ENCODE data around the gene TCF12.
"Not testable (repeated sequence)": the region's sequence is repeated elsewhere in the genome, so short reads cannot be mapped to it uniquely, and the experiment has no call there.

Gene TCF12

DNA sequence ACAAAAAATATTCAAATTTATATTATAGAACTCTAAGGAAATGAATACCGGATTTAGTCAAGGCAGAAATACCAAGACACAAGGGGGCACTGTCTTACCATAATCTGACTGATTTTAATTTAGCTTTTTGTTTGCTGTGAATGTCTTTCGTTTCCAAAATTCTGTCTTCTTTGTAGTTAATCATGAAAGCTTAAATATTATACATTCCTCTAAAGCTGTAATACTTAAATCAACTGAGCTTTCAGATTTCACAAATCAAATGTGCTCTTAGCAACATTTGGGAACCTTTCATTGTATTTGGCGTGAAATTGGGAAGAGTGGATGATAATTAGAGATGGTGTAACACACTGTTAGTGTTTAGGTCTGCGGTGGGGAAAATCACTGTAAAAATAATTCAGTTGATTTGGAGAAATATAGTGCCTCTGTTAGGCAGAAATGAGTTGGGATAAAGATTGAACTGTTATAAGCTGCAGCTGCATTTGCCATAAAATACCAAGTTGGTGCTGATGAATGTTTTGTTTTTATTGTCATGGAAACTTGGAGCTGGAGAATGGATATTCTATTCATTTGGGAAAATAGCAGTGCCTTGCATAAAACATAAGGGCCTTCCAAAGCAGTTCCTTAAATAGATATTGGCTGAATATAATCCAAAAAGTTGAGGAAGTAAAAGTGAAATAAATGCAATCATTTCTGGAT, 228.2 kb downstream of the TCF12 start:
- peak; percentile 95 for FAIRE-seq

DNA sequence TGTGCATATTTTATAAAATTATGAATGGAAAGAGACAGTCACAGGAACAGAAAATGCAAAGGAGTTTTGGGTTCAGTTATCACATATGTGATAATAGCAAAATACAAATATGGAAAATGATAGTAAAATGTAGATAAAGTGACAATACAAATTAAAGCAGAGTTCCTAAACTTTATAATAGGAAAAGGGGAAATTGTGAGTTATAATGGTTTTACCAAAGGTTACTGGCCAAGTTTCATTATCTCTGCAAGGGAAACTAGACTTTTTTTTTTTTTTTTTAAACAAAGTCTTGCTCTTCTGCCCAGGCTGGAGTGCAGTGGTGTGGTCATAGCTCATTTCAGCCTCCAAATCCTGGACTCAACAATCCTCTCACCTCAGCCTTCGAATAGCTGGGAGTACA, 229.2 kb downstream of the TCF12 start:
- FAIRE-seq = no peak

DNA sequence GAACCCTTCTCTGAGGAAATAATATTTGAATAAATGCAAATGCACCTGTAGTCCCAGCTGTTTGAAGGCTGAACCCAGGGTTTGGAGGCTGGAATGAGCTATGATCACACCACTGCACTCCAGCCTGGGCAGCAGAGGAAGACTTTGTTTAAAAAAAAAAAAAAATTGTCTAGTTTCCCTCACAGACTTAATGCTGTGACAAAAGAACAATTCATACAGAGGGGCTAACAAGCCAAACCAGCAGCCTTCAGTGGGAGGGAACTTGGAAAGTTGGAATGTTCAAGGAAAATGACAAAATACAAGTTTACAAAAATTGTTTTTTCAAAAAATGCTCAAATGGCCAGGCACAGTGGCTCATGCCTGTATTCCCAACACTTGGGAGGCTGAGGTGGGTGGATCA, 229.8 kb downstream of the TCF12 start:
- FAIRE-seq = no peak

DNA sequence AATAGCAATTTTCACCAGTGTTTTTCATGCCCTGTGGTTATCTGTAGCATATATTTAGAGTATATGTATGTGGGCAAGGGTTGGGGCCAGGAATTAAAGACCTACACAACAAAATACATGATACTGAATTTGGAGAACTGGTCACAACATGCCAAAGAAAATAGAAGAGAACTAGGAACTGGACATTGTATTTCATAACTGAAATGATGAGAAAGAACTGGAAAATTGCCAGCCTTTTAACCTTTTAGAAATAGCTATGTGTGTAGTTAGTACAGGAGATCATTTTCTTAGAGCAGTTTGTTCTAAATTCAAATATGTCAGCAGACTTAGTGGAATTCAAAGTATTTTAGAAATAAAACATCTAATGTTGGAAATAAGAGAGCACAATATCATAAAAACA, 230.8 kb downstream of the TCF12 start:
- FAIRE-seq = peak; percentile 66

DNA sequence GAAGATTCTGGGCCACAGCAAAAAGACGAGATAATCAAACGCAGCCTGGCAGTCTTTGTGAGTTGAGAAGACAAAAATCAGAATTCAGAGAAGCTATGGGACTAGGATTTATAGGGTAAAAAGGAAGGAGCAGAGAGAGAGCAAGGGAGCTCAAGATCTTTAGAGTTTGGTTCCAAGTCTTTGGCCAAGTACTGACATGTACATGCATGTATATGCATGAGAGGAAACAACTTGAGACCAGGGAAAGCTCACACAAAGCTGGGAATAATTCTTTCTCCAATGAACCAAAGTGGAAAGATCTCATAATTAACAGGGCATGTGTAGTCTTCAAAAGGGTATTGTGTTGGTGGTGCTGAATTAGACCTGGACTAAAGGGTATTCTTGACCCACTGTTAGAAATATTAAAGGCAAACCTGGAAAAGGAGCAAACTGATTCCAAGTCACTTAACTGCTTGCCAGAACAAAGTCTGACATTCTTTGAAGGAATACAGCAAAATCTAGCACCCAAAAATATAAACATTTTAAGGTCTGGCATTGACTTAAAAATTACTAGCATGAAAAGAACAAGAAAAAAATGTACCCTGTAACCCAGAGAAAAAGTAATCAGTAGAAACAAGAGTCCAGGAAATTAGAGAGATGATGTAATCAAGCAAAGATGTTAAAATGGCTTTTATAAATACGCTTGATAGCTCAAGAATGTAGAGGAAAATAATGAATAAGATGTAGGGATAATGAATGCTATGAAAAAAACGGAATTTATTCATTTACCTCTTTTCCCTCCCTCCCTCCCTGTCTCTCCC, 231.8 kb downstream of the TCF12 start:
- FAIRE-seq = no peak

GRCh38 chr15:57150866-57151203, 232.4 kb downstream of the TCF12 start:
- not testable (repeated sequence) for FAIRE-seq

- no peak for FAIRE-seq
Measured at GRCh38 chr15:57152133-57152532, 233.7 kb downstream of the TCF12 start.

DNA sequence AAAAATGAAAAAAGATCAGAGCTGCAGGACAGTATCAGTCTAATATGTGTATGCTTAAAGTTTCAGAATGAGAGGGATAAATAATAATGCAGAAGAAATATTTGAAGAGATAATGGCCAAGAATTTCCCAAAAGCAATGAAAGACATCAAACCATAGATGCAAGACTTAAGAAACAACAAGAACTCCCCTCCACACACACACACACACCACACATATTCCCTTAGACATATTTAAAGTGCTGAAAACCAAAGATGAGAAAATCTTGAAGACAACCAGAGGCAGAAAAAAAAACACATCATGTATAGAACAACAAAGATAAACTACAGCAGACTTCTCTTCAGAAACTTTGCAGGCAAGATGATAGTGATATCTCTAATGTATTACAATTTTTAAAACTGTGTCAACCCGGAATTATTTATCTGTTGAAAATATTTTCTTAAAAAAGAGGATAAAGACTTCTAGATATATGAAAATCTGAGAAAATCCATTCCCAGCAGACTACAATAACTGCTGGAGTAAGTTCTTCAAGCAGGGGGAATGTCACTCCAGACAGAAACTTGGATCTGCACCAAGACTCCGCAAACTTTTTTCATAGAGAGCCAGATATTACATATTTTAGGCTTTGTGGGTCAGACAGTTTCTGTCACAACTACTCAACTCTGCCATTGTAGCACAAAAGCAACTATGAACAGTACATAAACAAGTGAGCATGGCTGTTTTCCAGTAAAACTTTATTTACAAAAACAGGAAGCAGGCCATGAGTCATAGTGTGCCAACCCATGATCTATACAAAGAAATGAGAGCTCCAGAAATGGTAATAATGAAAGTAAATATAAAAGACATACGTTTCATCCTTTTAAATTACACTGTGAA, 234.5 kb downstream of the TCF12 start:
- FAIRE-seq = no peak

- no peak for FAIRE-seq
Measured at GRCh38 chr15:57156210-57156884, 237.9 kb downstream of the TCF12 start.

DNA sequence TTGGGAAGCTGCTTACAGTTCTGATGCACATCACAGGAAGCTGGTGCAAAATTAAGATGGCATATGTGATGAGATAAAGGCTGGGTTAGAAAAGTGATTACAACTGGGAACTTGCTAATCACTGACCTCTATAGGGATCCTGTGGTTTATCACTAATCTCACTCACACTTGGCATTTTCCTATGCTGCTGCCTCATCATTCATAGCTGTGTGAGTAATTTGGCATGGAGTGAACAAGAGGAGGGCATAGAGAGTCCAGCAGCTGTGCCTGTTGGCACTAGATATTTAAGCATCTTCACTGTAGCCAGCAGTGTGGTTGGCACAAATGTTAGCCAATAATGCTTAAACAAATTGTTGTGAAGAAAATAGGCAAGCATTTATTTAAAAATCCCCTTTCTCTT, 240.1 kb downstream of the TCF12 start:
- FAIRE-seq = no peak

GRCh38 chr15:57158997-57159668, 240.7 kb downstream of the TCF12 start:
- no peak for FAIRE-seq

DNA sequence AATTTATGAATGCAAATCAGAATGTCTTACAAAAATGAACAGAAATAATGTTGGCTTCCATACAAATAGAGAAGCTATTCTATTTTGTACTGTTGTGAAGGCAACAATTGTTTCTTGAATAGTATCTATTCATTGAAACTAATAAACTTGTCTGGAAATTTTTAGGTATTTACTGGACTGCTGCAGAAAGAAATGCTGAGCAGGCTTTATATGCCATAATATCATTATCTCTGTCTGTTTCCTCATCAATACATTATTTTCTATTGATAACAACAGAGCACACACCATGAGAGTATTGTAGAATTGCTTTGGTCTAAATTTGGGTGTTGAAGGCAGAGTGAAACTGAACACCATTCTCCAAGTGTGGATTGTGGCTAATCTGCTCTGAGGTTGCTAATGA, 241.3 kb downstream of the TCF12 start:
- no peak for FAIRE-seq

- FAIRE-seq = no peak
Measured at GRCh38 chr15:57160823-57161560, 242.5 kb downstream of the TCF12 start.

DNA sequence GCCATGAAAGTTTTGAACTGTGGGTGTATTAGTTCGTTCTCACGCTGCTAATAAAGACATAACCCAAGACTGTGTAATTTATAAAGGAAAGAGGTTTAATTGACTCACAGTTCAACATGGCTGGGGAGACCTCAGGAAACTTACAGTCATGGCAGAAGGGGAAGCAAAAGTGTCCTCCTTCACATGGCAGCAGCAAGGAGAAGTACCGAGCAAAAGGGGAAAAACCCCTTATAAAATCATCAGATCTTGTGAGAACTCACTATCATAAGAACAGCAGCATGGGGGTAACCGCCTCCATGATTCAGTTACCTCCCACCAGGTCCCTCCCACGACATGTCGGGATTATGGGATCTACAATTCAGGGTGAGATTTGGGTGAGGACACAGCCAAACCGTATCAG, 245.8 kb downstream of the TCF12 start:
- FAIRE-seq = not testable (repeated sequence)

GRCh38 chr15:57165992-57166391, 247.5 kb downstream of the TCF12 start:
- no peak for FAIRE-seq

- FAIRE-seq = no peak
Measured at GRCh38 chr15:57167821-57168395, 249.5 kb downstream of the TCF12 start.

GRCh38 chr15:57169643-57170042, 251.2 kb downstream of the TCF12 start:
- FAIRE-seq = no peak

DNA sequence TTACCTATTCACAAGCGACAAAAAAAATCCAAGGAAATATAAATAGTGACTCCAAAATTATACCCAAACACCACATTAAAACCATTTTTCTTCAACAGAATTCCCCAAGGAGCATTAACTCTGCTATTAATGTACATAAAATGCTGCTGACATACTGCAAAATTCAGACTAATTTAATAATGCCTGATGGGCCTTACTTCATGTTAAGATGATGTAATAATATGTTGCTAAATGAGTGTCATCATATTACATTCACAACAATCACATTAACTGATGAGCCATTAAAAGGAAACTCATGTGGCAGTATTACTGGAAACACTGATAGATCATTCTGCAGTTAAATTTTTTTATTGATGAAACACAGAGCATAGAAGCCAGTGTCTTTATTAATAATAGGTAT, 253.0 kb downstream of the TCF12 start:
- no peak for FAIRE-seq

DNA sequence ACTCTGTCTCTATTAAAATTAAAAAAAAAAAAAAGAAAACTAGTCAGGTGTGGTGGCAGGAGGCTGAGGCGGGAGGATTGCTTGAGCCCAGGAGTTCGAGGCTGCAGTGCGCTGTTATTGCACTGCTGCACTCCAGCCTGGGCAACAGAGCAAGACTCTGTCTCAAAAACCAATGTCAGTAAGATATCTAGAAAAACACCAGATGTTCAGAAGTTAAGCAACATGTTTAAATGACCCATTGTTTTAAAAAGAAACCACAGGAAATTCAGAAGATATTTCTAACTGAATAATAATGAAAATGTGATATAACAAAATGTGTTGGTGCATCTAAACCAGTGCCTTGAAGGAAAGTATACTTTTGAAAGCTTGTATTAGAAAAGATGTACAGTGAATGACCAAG, 254.5 kb downstream of the TCF12 start:
- FAIRE-seq = no peak

DNA sequence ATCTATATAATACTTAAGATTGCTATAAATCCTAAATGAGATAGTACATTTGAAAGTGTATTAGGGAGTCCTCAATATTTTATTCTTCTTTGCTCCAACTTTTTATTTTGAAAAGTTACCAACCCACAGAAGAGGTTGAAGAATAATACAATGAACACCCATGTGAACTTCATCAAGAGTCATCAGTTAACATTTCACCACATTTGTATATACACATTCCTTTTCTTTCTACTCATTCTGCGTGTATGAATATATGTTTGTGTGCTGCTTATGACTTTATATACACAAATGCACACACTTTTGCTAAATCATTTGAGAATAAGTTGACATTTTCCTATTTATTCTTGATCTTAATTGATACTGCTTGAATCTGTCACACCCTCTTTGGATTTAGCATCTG, 264.6 kb downstream of the TCF12 start:
- no peak for FAIRE-seq

Data from endometrium (tissue), 2 donors.